AG04449 (cell line): ENCODE data around the gene SYNCRIP.

Experiments
- CTCF ChIA-PET: fragments of 350-600 bp; formaldehyde crosslinking; extraction: SDS; loops from one replicate; lab custom pipeline; 2021; ENCODE audit warnings: antibody characterized with exemption; lab: Yijun Ruan, JAX
- POLR2A ChIA-PET: fragments of 400-600, 350-600 bp; formaldehyde crosslinking; extraction: SDS; loops from one replicate; lab custom pipeline; 2020; ENCODE audit warnings: antibody characterized with exemption, inconsistent platforms; lab: Yijun Ruan, JAX
- DNase-seq: peaks from one replicate; pipeline ENCODE4 v3.0.0-alpha.2; 2010; ENCODE audit warnings: low read depth, low spot score
- H3K4me3 ChIP-seq: 2 replicates; pipeline ENCODE4 v1.5.1; 2011; ENCODE audit warnings: low read depth, mild to moderate bottlenecking, control low read depth, low read length
- CTCF ChIP-seq: IDR thresholded peaks from one replicate; pipeline ENCODE4 v1.5.1; 2011; ENCODE audit warnings: mild to moderate bottlenecking, moderate library complexity, low read length, control low read depth, inconsistent platforms; ENCODE audit not compliant: insufficient read depth; ENCODE audit errors: missing control alignments

SYNCRIP gene

GRCh38 chr6:85612690-85613474 is 29.8 kb downstream of the SYNCRIP start:
- no peak overlapping the region for H3K4me3 ChIP-seq
- ChIA-PET POLR2A (no interaction called here), CTCF (interaction anchor here (0.6 kb wide), 1 partner anchor 26 kb away, joined by 3 read pairs; no protein-coding TSS in a partner anchor)
- no peak for TF ChIP-seq CTCF
- no peak for DNase-seq

DNA sequence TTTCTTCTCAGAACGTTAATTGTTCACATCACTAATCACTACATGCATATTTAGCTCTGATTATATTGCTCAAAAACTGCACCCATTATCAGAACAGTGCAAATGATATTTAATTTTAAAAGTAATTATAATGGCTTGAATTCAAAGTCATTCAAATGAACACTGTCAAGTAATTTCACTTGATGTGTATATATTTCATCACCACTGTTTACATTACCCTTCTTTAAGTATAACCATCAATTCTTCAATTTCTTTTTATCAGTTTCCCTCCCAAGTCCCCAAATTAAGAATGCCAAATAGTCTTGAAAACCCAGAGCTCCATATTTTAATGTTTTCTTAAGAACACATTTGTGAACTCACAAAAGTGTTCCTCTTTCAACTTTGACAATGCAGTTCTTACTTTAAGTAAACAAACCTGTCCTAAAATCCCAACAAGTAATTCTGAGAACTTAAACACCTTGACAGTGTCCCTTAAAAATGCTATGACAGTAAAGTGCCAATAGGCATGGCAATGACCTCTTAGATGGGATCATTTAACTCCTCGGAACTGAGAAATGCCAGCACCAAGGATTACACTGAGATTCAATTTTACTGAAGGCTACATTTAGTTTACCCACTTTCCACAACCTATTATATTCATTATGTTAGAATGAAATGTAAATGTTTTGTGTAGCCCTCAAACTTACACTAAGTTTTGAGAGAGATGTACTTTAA is 32.3 kb downstream of the SYNCRIP start:
- no peak for DNase-seq
- ChIA-PET CTCF (interaction anchor here (0.9 to 1.2 kb wide), 2 partner anchors 12 to 30 kb away, joined by 3 to 4 read pairs; no protein-coding TSS in a partner anchor), POLR2A (interaction anchor here (1.2 kb wide), 1 partner anchor 67 kb away, joined by 4 read pairs; no protein-coding TSS in a partner anchor)
- no peak for TF ChIP-seq CTCF
- H3K4me3 ChIP-seq, result no peak overlapping the region

DNA sequence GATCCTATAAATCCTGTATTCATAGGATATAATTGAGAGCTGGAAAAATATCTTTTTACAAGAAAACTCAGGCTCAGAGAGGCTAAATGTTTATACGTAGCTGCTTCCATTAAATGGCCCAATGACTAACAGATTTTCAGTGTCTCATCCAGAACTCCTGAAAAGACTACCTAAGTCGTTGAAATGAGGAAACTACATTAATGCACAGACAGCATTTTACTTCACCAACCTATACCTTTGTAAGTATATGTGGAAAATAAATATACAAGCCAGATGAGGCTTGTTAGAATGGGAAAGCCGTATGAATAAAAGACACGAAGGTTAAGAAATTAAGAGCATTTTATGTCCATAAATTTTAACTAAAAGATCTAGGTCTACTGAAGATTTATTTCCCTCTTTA is 40.6 kb downstream of the SYNCRIP start:
- ChIA-PET CTCF (no interaction called here), POLR2A (no interaction called here)
- no peak for DNase-seq
- no peak overlapping the region for H3K4me3 ChIP-seq
- no peak for TF ChIP-seq CTCF

GRCh38 chr6:85600713-85601313 is 41.9 kb downstream of the SYNCRIP start:
- POLR2A ChIA-PET, result no interaction called here
- no peak overlapping the region for H3K4me3 ChIP-seq
- CTCF ChIA-PET, result interaction anchor here (1.1 kb wide), 1 partner anchor 17 kb away, joined by 3 read pairs; no protein-coding TSS in a partner anchor
- no peak for TF ChIP-seq CTCF
- DNase-seq, result no peak

DNA sequence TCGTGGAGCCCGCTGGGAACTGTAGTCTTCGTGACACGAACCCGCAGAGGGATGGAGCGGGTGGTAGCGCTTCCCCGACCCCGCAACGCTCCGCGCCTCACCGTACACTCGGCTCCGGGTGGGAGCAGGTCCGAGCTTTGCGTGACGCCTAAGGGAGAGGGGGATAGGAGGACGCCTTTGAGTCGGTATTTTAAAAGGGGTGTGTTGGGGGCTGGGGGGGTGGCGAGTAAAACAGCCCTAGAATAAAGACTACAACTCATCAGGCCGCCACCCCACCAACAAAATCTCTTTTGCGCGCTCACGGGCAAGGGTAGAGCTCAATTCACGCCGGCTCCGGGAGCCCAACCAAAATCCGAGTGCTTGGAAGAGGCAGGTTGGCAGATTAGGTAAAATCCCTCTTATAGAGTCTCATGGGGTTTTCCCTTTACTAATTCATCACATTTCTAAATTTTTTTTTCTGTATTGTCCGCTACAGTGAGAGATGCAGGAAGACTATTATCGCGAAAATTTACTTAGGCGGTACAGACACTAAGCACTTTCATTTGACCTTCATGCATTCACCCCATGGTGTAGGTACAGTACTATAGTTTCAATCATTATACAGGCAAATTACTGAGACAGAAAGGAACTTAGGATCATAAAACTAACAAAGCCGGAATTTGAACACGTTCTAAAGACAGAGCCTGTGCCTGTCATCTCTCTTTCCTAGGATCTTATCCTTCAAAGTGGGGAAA is 48.3 kb downstream of the SYNCRIP start:
- no peak for DNase-seq

More for the DNA sequence above, 48.3 kb downstream of the SYNCRIP start:
- ChIA-PET CTCF (no interaction called here), POLR2A (interaction anchor here (0.6 to 2.3 kb wide), 4 partner anchors 26 to 83 kb away, joined by 3 to 34 read pairs (median 6); partner anchors contain the start of gene SYNCRIP)
- H3K4me3 ChIP-seq, result peak overlapping the region; percentile 94
- no peak for TF ChIP-seq CTCF
